Thymus (tissue), 11 donors: ENCODE data around the gene MAST2. TPM values are rescaled to one million over a fixed set of nuclear protein-coding genes. Genes with fewer than 3 reads are reported as not detected.
"Not testable (repeated sequence)": the region's sequence is repeated elsewhere in the genome, so short reads cannot be mapped to it uniquely, and the experiment has no call there.

Source experiments
- DNase-seq, 9 donors: peaks; one replicate each; pipeline ENCODE4 v3.0.0-alpha.2; 2013; ENCODE audit warnings: low spot score in 9 of 9, low read depth in 6 of 9, missing footprints in 1 of 9
- H3K27ac ChIP-seq, 2 donors: one replicate each; pipeline ENCODE4 v1.5.1; 2013; ENCODE audit warnings: control low read depth in 1 of 2, low read depth in 1 of 2, low read length in 1 of 2, mild to moderate bottlenecking in 1 of 2, moderate library complexity in 1 of 2
- H3K27me3 ChIP-seq, 2 donors: one replicate each; pipeline ENCODE4 v1.5.1; 2013; ENCODE audit warnings: low read length in 1 of 2; ENCODE audit not compliant: control insufficient read depth in 2 of 2, insufficient read depth in 1 of 2
- H3K36me3 ChIP-seq, 2 donors: one replicate each; pipeline ENCODE4 v1.5.1; 2013; ENCODE audit warnings: low read length in 1 of 2, mild to moderate bottlenecking in 1 of 2, moderate library complexity in 1 of 2; ENCODE audit not compliant: control insufficient read depth in 2 of 2, insufficient read depth in 2 of 2
- H3K4me1 ChIP-seq, 2 donors: one replicate each; pipeline ENCODE4 v1.5.1; 2013; ENCODE audit warnings: low read length in 2 of 2; ENCODE audit not compliant: control insufficient read depth in 2 of 2, insufficient read depth in 2 of 2
- H3K4me3 ChIP-seq, 2 donors: one replicate each; pipeline ENCODE4 v1.5.1; 2013; ENCODE audit warnings: low read length in 2 of 2, control low read depth in 1 of 2, mild to moderate bottlenecking in 1 of 2
- H3K9me3 ChIP-seq, 2 donors: one replicate each; pipeline ENCODE4 v1.5.1; 2013; ENCODE audit warnings: low read length in 1 of 2, mild to moderate bottlenecking in 1 of 2; ENCODE audit not compliant: control insufficient read depth in 2 of 2, insufficient read depth in 1 of 2
- WGBS: extraction: QIAGEN DNeasy Blood & Tissue Kit; methylation state at CpG from one replicate; pipeline ENCODE4 v1.1.7; 2013; 5-methylcytosine and 5-hydroxymethylcytosine counted together
- polyA plus RNA-seq: library from polyadenylated mRNA; stranded (reverse); fragments of 200-250 nt; gene quantifications from one replicate; pipeline ENCODE4 v1.2.3, GENCODE V29; 2013
- total RNA-seq: library from RNA; stranded (reverse); fragments of 120-200 nt; gene quantifications from one replicate; pipeline ENCODE4 v1.2.4, GENCODE V29; 2013
- donor health status: healthy.

The MAST2 gene
- total and polyA plus RNA-seq, 2 donors: 3.4 to 8.8 TPM

- Histone ChIP-seq H3K36me3 (no peaks in the 10 kb centered on the region), H3K4me3 (no peak overlapping the region), H3K27me3 (no peaks in the 10 kb centered on the region), H3K27ac (no peak overlapping the region), H3K4me1 (no peaks in the 10 kb centered on the region), H3K9me3 (no peaks in the 10 kb centered on the region)
- 96% methylated on average over 4 of the region's 4 CpGs for WGBS
- DNase-seq: no peak
Measured at GRCh38 chr1:45913731-45914501, 110.5 kb downstream of the MAST2 start.

GRCh38 chr1:45914836-45915235, 111.4 kb downstream of the MAST2 start:
- H3K4me3 ChIP-seq: no peak overlapping the region
- no peaks in the 10 kb centered on the region for H3K36me3 ChIP-seq
- no peaks in the 10 kb centered on the region for H3K27me3 ChIP-seq
- H3K9me3 ChIP-seq: no peaks in the 10 kb centered on the region
- no peak overlapping the region for H3K27ac ChIP-seq
- WGBS: 95% methylated on average over 1 of the region's 1 CpG
- DNase-seq: no peak
- H3K4me1 ChIP-seq: no peaks in the 10 kb centered on the region

- 99% methylated on average over 10 of the region's 10 CpGs for WGBS
- peaks cover 11 to 14% of the 10 kb centered on the region in 2 donors for H3K4me1 ChIP-seq
- H3K9me3 ChIP-seq: peaks cover 0 to 5% of the 10 kb centered on the region in 2 donors
- H3K36me3 ChIP-seq: no peaks in the 10 kb centered on the region
- no peak overlapping the region for H3K4me3 ChIP-seq
- no peak overlapping the region for H3K27ac ChIP-seq
- no peak for DNase-seq
- H3K27me3 ChIP-seq: no peaks in the 10 kb centered on the region
Measured at GRCh38 chr1:45922374-45922773, 119.0 kb downstream of the MAST2 start.

GRCh38 chr1:45922813-45923212, 119.4 kb downstream of the MAST2 start:
- Histone ChIP-seq H3K27ac (no peak overlapping the region), H3K4me1 (peaks cover 11 to 14% of the 10 kb centered on the region in 2 donors), H3K36me3 (no peaks in the 10 kb centered on the region), H3K27me3 (no peaks in the 10 kb centered on the region), H3K4me3 (no peak overlapping the region), H3K9me3 (peaks cover 0 to 5% of the 10 kb centered on the region in 2 donors)
- DNase-seq: no peak
- WGBS: 96% methylated on average over 8 of the region's 8 CpGs

GRCh38 chr1:45923343-45923742, 119.9 kb downstream of the MAST2 start:
- H3K27me3 ChIP-seq: no peaks in the 10 kb centered on the region
- DNase-seq: no peak
- H3K9me3 ChIP-seq: peaks cover 0 to 5% of the 10 kb centered on the region in 2 donors
- no peak overlapping the region for H3K27ac ChIP-seq
- WGBS: 96% methylated on average over 4 of the region's 4 CpGs
- no peak overlapping the region for H3K4me3 ChIP-seq
- H3K4me1 ChIP-seq: peaks cover 11 to 14% of the 10 kb centered on the region in 2 donors
- no peaks in the 10 kb centered on the region for H3K36me3 ChIP-seq

- Histone ChIP-seq H3K27ac (no peak overlapping the region), H3K4me1 (peaks cover 17 to 20% of the 10 kb centered on the region in 2 donors), H3K4me3 (no peak overlapping the region), H3K36me3 (no peaks in the 10 kb centered on the region), H3K27me3 (no peaks in the 10 kb centered on the region), H3K9me3 (peaks cover 0 to 5% of the 10 kb centered on the region in 2 donors)
- no peak for DNase-seq
- 93% methylated on average over 1 of the region's 1 CpG for WGBS
Measured at GRCh38 chr1:45924736-45925135, 121.3 kb downstream of the MAST2 start.

- Histone ChIP-seq H3K27ac (peak overlapping the region in 1 of 2 donors; percentile 72), H3K27me3 (no peaks in the 10 kb centered on the region), H3K9me3 (peaks cover 0 to 5% of the 10 kb centered on the region in 2 donors), H3K4me3 (no peak overlapping the region), H3K36me3 (no peaks in the 10 kb centered on the region), H3K4me1 (peaks cover 17 to 20% of the 10 kb centered on the region in 2 donors)
- WGBS: 9% methylated on average over 2 of the region's 2 CpGs
- DNase-seq: peak in 4 of 9 donors; percentile 10 to 46 (median 13)
Measured at GRCh38 chr1:45925728-45926287, 122.4 kb downstream of the MAST2 start.

- WGBS: 92% methylated on average over 2 of the region's 2 CpGs
- peaks cover 17 to 20% of the 10 kb centered on the region in 2 donors for H3K4me1 ChIP-seq
Measured at GRCh38 chr1:45926330-45926729, 122.9 kb downstream of the MAST2 start.

GRCh38 chr1:45927231-45927915, 124.0 kb downstream of the MAST2 start:
- H3K27ac ChIP-seq, H3K27me3 ChIP-seq, H3K36me3 ChIP-seq, H3K9me3 ChIP-seq, DNase-seq, H3K4me3 ChIP-seq: not testable (repeated sequence)
- peaks cover 17 to 20% of the 10 kb centered on the region in 2 donors for H3K4me1 ChIP-seq
- WGBS: 95% methylated on average over 14 of the region's 14 CpGs

More at GRCh38 chr1:45926330-45926729, 122.9 kb downstream of the MAST2 start:
- Histone ChIP-seq H3K4me3 (no peak overlapping the region), H3K27ac (peak overlapping the region; percentile 47 to 72), H3K27me3 (no peaks in the 10 kb centered on the region), H3K36me3 (no peaks in the 10 kb centered on the region), H3K9me3 (peaks cover 0 to 5% of the 10 kb centered on the region in 2 donors)
- DNase-seq: no peak
